HG03039 (cell line): ENCODE measurements around the gene PRAC2.
"Not testable (repeated sequence)": the region's sequence is repeated elsewhere in the genome, so short reads cannot be mapped to it uniquely, and the experiment has no call there.

ENCODE experiments used
- ATAC-seq: cut with Tn5 transposase; IDR thresholded peaks from one replicate; pipeline ENCODE4 v1.9.1; 2021; ENCODE audit warnings: mild to moderate bottlenecking, moderate library complexity; ENCODE audit not compliant: unreplicated experiment

PRAC2 gene

GRCh38 chr17:48722915-48723422 lies at the start of gene PRAC2:
Gene PRAC2, plus strand, starts transcription at chr17:48723185. Its CDS starts 1,226 bp downstream, at chr17:48724411.
- ATAC-seq, result no peak

GRCh38 chr17:48676963-48677558 lies 45.9 kb upstream of the PRAC2 start:
- ATAC-seq, result no peak

GRCh38 chr17:48678141-48678971 lies 44.6 kb upstream of the PRAC2 start:
- no peak for ATAC-seq

GRCh38 chr17:48679385-48680096 lies 43.4 kb upstream of the PRAC2 start:
- ATAC-seq, result no peak

GRCh38 chr17:48681609-48682008 lies 41.4 kb upstream of the PRAC2 start:
- no peak for ATAC-seq

- no peak for ATAC-seq
These were observed 32.3 kb upstream of the PRAC2 start for GRCh38 chr17:48690655-48691054.

- no peak for ATAC-seq
These were observed 30.9 kb upstream of the PRAC2 start for GRCh38 chr17:48692049-48692448.

- ATAC-seq, result no peak
These were observed 29.8 kb upstream of the PRAC2 start for GRCh38 chr17:48693178-48693577.

GRCh38 chr17:48701864-48702532 lies 21.0 kb upstream of the PRAC2 start:
- no peak for ATAC-seq

GRCh38 chr17:48704361-48705248 lies 18.4 kb upstream of the PRAC2 start:
- ATAC-seq, result no peak

GRCh38 chr17:48711128-48711527 lies 11.9 kb upstream of the PRAC2 start:
- no peak for ATAC-seq

GRCh38 chr17:48715496-48716399 lies 7.2 kb upstream of the PRAC2 start:
- ATAC-seq, result no peak

GRCh38 chr17:48716549-48716948 lies 6.4 kb upstream of the PRAC2 start:
- ATAC-seq, result not testable (repeated sequence)

- no peak for ATAC-seq
These were observed 5.4 kb upstream of the PRAC2 start for GRCh38 chr17:48717367-48718226.

- no peak for ATAC-seq
These were observed 4.7 kb upstream of the PRAC2 start for GRCh38 chr17:48718227-48718760.

GRCh38 chr17:48718761-48719641 lies 4.0 kb upstream of the PRAC2 start:
- no peak for ATAC-seq
